Stimulated activated CD4-positive, alpha-beta T cell treated with anti-CD3 and anti-CD28 coated beads, Interleukin-15, amount 100 ng/mL, for 1 hour (primary cell): Measurements from ENCODE around the gene COX5A.
"Not testable (repeated sequence)": the region's sequence is repeated elsewhere in the genome, so short reads cannot be mapped to it uniquely, and the experiment has no call there.

Experiments used
- DNase-seq, 2 donors: peaks; one replicate each; pipeline ENCODE4 v3.0.0-alpha.2; 2020; ENCODE audit warnings: low read depth in 1 of 2, low spot score in 1 of 2

The COX5A gene

DNA sequence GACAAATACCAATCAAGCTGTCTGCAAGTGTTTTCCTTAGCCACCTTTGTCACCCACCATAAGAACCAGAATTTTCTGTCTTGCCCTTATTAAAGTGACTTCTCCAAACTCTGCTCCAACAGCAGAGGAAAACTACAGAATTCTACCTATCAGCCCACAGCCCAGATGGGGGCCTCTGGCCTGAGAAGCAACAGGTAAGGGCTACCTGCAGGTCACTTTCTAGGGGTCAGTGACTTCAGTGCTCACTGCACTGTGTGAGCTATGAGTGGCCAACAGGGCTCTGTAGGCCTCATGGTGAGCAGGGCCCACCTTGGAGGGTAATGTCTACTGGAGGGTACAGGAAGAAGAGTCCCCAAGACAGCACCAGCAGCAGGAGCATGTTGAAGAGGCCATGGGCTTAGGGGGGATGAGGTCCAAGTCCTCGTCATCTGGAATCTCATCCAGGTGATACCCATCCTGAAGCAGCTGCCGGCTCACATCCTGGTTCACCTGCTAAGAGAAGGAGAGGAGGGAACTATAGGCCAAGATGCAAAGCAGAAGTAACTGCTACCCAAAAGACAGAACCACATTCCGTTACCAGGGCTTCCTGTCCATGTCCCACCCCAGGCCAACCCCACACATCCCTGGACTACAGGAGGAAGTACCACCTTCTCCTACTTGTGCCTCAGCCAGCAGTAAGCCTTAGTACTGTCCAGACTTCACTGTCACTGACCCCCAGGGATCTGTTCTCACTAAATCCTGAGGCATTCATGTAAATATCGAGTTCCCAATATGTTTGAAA is 35.4 kb downstream of the COX5A start:
- DNase-seq: no peak

DNA sequence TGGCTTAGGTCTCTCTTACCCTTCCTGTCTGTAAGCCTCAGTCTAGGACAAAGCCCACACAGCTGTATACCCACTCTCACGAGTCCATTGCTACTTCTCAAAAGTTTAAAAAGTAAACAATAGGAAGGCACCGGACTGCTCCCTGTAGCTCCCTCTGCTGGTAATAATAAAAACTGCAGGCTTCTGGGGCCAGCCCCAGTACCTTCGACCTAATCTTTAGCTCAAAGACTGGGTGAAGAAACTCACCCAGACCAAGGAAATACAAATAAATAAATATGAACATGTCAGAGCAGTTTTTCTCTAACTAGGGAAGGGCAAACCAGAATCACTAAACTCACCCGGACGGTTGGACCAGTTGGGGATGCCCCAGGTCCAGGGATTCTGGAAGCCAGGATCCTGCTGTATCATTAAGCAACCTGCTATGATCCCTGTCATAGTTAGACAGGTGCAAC is 36.2 kb downstream of the COX5A start:
- DNase-seq: peak; percentile 16 to 26

DNA sequence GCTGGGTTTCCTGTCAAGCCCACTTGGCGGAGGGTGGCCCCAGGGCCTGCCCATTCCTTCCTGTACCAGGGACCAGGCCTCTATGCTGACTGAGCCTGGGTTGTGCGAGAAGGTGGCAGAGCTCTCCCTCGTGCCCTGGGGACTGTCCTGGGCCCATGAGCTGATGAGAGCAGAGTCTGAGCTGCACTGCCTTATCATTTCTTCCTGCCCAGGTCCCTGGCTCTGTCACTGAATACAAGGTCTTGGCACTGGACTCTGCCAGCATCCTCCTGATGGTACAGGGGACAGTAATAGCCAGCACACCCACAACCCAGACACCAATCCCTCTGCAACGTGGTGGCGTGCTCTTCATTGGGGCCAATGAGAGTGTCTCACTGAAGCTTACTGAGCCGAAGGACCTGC is 40.6 kb downstream of the COX5A start:
- no peak for DNase-seq

DNA sequence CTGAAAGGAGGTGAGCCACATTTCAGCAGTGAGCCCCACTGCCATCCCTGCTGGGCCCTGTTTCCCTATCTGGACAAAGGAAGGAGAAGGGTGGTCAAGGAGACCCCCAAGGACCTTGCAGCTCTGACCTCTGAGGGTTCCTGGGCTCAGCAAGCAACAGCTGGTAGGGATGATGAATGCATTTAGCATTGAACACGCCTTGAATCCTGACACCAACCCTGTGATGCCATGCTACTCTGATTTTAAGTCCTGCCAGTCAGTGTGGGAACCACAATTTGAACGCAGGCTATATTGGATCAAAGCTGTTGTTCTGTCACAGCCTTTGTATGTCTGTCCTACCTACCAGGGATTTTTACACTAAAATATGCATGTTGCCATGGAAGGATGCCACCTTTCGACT is 41.6 kb downstream of the COX5A start:
- no peak for DNase-seq

DNA sequence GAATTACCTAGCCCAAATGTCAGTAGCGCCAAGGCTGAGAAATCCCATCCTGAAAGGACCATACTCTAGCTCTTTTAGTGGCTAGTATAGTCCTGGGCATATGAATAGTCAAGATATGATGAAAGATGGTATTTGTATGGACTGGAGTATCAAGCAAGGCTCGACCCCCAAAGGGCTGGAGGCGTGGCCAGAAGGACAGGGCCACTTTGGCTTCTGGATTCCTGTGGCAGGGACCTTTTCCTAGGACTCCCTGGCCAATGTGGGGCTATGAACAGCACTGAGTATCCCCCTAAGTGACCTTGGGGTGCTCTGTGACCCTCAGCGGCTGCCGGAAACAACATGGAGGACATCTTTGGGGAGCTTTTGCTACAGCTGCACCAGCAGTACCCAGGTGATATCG is 42.0 kb downstream of the COX5A start:
- no peak for DNase-seq

DNA sequence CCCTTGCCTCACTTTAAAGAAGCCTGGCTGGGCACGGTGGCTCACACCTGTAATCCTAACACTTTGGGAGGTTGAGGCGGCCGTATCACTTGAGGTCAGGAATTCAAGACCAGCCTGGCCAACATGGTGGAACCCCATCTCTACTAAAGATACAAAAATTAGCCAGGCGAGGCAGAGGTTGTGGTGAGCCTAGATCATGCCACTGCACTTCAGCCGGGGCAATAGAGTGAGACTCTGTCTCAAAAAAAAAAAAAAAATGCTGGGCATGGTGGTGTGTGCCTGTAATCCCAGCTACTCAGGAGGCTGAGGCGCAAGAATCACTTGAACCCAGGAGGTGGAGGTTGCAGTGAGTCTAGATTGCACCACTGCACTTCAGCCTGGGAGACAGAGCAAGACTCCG is 43.5 kb downstream of the COX5A start:
- not testable (repeated sequence) for DNase-seq

DNA sequence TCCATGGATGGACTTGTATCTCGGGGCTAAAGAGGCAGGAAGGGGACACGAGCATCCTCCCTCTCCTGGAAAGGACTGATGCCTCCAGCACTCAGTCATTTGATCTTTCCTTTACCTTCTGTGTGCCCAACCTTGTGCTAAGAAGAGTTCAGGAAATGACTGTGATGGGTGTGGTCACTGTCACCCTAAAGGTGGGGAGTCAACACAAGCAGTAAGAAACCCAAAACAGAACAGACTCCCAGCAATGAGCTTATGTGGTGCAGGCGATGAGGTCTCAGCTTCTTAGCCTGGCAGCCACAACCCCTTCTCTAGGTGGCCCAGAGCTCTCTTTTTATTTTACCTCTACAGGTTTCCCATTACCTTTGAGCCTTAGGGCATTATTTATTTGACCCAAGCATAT is 44.2 kb downstream of the COX5A start:
- DNase-seq: peak in 1 of 2 donors; percentile 6

DNA sequence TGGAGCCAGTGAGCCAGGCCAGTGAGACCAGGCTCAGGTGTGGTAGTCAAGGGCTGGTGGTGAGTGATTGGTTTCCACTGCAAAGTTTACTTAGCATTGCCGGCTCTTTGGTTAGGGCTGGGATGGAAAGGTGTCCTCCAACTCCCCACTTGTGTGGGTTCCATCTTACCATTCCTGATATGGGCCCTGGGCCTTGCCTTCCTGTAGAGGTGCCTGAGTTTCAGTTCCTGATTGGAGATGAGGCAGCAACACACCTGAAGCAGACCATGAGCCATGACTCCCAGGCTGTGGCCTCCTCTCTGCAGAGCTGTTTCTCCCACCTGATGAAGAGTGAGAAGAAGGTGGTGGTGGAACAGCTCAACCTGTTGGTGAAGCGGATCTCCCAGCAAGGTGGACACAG is 44.9 kb downstream of the COX5A start:
- no peak for DNase-seq

DNA sequence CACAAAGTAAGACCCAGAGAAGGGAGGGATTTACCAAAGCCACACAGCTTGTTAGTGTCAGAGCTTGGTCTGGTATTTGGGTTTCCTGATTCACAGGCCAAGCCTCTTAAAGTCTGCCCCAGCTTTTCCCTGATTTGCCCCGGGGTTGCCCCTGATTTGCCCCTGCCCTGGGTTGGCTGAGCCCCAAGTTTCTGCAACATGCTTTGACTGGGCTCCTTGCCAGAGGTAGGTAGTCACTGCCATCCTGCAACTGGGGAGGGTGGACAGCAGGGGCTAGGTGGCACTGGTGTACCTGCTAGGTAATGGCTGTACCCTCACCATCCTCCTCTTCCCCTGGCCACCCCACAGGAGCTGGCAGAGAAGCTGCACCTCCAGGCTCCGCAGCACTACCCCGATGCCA is 45.6 kb downstream of the COX5A start:
- no peak for DNase-seq

DNA sequence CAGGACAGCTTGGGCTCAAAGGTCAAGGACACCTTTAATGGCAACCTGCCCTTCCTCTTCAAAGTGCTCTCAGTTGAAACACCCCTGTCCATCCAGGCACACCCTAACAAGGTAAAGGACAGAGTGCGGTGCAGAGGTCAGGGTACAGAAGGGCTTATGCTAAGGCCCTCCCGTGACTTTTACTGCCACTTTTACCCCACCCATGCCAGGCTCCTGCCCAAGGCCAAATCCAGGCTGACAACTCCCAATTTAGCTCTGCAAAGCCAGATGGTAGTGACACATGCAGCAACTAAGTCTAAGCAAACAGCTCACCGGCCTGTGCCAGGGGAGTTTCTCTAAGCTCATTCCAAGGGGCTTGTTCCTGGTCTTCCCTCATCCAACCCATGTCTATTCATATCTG is 46.4 kb downstream of the COX5A start:
- DNase-seq: no peak

DNA sequence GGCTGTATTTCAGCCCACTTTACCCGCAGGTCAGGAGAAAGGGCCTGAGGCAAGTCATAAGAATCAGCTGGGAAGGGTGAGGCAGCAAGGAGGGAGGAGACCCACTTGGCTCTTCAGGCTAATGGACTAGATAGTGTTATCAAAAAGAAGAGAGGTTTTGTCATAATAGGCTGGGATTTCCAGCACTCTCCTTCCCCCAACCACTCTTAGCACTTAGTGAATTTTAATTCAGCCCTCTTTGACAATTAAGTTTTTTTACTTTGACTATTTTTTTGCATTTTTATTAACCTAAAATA is 47.3 kb downstream of the COX5A start:
- no peak for DNase-seq

DNA sequence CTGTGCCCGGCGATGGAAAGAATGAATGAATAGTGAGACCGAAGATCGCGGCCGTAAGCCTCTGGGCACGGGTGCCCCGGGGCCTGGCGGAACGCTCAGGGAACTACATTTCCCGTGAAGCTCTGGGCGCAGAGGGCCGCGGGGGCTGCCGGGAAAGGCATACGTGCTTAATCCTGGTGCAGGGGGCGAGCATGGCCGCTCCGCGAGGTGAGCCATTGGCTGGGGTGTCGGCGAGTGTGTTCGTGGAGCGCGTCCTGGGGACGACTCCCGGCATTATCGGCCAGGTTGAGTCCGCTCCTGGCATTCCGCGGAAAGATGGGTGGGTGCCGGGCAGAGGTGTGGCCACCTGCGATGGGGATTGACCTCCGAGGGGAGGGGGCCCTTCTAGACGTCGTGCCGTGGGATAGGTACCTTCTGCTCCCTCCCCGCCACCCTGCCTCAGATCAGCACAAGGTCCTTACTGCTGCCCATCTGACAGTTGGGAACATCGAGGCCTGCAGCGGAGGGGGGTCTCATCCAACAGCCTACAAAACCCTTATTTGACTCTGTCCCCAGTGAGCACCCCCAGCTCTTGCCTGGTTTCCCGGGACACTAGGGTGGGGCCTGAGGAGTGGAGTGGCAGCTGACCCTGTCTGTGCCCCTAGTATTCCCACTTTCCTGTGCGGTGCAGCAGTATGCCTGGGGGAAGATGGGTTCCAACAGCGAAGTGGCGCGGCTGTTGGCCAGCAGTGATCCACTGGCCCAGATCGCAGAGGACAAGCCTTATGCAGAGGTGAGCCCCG is 47.8 kb downstream of the COX5A start, which contains the start of gene MPI:
MPI (plus strand) TSS at position 160 of the 782 bp plus-strand sequence; CDS start at position 192, 32 bp downstream.
- peak; percentile 67 to 78 for DNase-seq

DNA sequence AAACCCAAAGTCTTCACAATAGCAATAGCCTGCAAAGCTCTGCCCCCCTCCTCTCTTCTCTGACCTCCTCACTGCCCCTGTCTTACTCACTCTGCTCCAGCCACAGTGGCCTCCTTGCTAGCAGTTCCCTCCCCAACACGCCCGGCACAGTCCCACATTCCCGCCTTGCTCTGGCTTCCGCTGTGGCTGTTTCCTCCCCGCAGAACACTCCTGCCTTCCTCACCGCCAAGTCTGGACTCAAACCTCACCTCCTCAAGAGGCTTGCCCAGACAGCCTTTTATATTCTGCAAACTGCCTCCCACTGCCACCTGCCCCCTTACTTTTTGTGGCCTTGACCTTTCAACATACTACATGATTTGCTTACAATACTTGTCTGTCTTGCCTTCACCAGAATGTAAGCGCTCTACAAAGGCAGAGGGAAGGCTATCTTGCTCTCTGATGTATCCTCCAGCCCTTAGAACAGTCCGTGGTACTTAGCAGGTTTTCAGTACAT is 48.4 kb downstream of the COX5A start:
- no peak for DNase-seq

DNA sequence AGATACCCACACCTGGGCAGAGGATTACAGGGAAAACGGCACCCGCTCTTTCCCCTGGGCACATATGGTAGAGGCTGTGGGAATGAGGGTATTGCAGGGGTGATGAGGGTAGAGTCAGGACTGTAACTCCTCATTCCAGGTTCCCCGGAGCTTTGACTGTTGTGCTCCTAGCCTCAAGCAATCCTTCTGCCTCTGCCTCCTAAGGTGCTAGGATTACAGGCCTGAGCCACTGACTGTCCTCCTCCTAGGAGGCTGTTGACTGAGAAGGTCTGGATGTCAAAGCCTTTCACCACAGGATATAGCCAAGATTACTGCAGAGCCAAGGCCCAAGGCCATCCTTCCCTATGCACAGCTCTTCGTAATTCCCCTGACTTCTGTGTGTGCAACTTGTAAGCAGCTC is 49.2 kb downstream of the COX5A start:
- DNase-seq: no peak

DNA sequence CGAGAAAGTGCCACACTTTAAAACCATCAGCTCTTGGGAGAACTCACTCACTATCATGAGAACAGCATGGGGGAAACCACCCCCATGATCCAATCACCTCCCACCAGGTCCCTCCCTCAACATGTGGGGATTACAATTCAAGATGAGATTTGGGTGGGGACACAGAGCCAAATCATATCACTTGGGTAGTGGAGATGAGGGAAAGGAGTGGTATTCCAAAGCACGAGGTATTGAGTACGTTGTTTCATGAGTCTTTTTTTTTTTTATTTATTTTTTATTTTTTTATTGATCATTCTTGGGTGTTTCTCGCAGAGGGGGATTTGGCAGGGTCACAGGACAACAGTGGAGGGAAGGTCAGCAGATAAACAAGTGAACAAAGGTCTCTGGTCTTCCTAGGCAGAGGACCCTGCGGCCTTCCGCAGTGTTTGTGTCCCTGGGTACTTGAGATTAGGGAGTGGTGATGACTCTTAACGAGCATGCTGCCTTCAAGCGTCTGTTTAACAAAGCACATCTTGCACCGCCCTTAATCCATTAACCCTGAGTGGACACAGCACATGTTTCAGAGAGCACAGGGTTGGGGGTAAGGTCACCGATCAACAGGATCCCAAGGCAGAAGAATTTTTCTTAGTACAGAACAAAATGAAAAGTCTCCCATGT is 50.2 kb downstream of the COX5A start:
- DNase-seq: not testable (repeated sequence)

DNA sequence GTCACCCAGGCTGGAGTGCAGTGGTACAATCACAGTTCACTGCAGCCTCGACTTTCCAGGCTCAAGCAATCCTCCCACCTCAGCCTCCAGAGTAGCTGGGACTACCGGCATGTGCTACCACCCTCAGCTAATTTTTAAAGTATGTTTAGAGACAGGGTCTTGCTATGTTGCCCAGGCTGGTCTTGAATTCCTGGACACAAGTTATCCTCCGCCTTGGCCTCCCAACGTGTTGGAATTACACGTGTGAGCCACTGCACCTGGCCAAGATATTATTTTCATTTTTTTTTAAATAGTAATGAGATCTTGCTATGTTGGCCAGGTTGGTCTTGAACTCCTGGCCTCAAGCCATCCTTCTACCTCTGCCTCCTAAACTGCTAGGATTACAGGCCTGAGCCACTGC is 52.4 kb downstream of the COX5A start:
- no peak for DNase-seq

DNA sequence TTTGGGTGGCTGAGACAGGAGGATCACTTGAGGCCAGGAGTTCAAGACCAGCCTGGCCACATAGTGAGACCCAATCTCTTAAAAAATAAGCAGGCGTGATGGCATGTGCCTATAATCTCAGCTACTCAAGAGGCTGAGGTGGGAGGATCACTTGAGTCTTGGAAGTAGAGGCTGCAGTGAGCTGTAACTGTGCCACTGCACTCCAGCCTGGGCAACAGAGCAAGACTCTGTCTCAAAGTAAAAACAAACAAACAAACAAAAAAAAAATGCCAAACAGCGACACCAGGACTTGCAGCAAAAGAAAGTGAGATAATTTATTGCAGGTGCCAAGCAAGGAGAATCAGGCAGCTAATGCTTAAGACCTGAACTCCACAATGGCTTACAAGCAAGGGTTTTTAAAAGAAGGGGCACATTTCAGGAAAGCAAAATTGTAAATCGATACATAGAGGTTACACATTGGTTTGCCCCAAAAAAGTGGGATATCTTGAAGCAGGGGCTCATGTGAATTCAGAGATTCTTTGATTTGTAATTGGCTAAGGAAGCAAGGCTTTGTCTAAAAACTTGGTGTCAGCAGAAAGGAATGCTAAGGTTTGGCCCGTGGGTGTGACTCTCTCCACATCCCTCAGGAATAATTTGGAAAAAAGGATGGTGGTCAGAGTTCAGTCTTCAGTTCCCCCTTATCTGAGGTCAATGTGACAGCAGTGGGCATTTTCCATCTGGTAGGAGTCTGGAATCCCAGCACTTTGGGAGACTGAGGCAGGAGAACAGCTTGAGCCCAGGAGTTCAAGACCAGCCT is 53.2 kb downstream of the COX5A start:
- DNase-seq: no peak

DNA sequence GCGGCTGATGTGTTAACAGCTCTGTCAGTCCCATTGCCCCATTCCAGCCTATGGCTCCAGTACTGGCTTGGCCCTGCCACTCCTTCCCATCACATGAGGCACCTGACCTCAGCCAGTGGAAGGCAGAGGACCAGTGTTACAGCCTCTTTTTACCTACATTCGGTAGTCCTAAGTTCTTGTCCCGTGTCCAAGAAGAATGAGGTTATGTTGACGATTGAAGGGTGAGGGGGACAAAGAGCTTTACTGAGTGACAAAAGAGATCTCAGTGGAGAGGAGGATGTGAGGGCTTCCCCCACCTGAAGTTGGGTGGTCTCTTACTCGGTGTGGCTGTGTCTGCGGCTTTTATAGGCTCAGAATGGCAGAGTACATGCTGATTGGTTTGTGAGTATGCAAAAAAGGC is 55.3 kb downstream of the COX5A start:
- no peak for DNase-seq

DNA sequence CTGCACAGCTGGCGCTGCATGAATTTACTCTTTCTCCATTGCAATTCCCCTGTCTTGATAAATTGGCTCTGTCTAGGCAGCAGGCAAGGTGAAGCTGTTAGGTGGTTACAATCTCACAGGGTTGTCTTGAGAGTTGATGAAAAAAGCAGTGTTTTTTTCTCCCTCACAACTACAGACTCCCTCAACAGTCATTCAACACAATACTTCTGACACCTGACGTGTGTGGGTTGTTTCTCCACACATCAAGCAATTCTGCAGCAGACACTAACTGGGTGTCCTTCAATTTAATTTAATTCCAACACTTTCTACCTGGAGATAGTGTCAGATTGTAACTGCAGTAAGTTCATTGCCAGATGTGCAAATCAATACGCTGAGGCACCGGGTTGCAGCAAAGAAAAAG is 59.6 kb downstream of the COX5A start:
- DNase-seq: no peak

DNA sequence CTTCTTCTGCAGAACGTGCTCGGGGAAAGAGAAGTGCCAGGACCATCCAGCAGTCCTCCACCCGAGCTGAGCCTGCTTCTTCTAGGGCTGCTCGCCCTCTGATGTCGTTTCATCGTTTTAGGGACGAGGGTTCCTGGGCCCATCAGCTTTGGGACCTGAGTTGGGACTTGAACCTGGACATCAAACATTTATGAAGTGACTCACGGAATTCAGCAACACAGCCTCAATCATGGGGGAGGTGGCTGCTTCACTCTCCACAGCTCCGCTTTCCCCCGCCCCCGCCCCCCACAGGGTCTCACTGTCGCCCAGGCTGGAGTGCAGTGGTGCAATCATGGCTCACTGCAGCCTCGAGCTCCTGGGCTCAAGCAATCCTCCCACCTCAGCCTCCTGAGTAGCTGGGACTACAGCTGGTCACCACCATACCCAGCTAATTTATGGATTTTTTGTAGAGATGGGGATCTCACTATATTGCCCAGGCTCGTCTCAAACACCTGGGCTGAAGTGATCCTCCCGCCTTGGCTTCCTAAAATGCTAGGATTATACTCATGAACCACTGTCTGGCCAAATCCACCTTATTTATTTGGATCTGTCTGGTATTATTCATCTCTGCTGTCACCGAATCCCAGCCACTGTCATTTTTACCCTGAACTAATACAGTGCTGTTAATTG is 64.0 kb downstream of the COX5A start:
- DNase-seq: no peak
